B cell (primary cell): ENCODE data around the gene CYP1A1. TPM values are rescaled to one million over a fixed set of nuclear protein-coding genes. Genes with fewer than 3 reads are reported as not detected.
A peak's percentile ranks its signal among the peaks of the same experiment; 100 is the strongest.

Experiments
- ATAC-seq: fragments of 200-7000 bp; cut with Tn5 transposase; one replicate; pipeline ENCODE4 v1.10.0; 2021; ENCODE audit warnings: low read depth, mild to moderate bottlenecking, moderate number of reproducible peaks, moderate library complexity
- CTCF ChIA-PET: fragments of 350-600 bp; sonication (Branson Sonifier 250); formaldehyde crosslinking; loops from one replicate; lab custom pipeline; 2021; ENCODE audit warnings: antibody characterized with exemption, inconsistent platforms; lab: Charles Lee
- POLR2A ChIA-PET: fragments of 350-600 bp; sonication (Branson Sonifier 250); formaldehyde crosslinking; loops from one replicate; lab custom pipeline; 2021; ENCODE audit warnings: antibody characterized with exemption; lab: Charles Lee
- DNase-seq: peaks from one replicate; pipeline ENCODE4 v3.0.0; 2013
- H2AFZ ChIP-seq: 2 replicates; pipeline ENCODE4 v1.6.1; 2012; ENCODE audit warnings: mild to moderate bottlenecking, low read depth, low read length; ENCODE audit not compliant: insufficient read depth, poor library complexity, severe bottlenecking
- H3K27ac ChIP-seq, 2 donors: 1 replicate in 1 of 2; 2 replicates in 1 of 2; pipeline ENCODE4 v1.5.1; 2012 to 2013; ENCODE audit warnings: low read length in 2 of 2, mild to moderate bottlenecking in 2 of 2, moderate library complexity in 1 of 2
- H3K27me3 ChIP-seq, 4 experiments: fragments of 200-600 bp in 1 of 4; sonication (generic) in 1 of 4; replicated peaks in 1 of 4; 1 replicate in 2 of 4; 2 replicates in 2 of 4; pipeline versions ENCODE4 v1.6.1 to v1.7.0; 2013 to 2016; ENCODE audit warnings: low read length in 3 of 4, mild to moderate bottlenecking in 2 of 4, mixed read lengths in 1 of 4, moderate library complexity in 1 of 4; ENCODE audit not compliant: insufficient read depth in 4 of 4, control insufficient read depth in 3 of 4; ENCODE audit errors: control extremely low read depth in 1 of 4
- H3K36me3 ChIP-seq, 2 experiments: replicated peaks in 1 of 2; 1 replicate in 1 of 2; 2 replicates in 1 of 2; pipeline versions ENCODE4 v1.6.1 to v1.7.1; 2013; ENCODE audit warnings: low read length in 1 of 2; ENCODE audit not compliant: insufficient read depth in 2 of 2, control insufficient read depth in 1 of 2; ENCODE audit errors: control extremely low read depth in 1 of 2, extremely low read depth in 1 of 2
- H3K4me1 ChIP-seq, 2 donors: fragments of 200-600 bp in 1 of 2; sonication (generic) in 1 of 2; 1 replicate in 1 of 2; 2 replicates in 1 of 2; pipeline versions ENCODE4 v1.5.1 to v1.6.1; 2013 to 2017; ENCODE audit warnings: low read length in 2 of 2; ENCODE audit not compliant: control insufficient read depth in 2 of 2, insufficient read depth in 2 of 2
- H3K4me2 ChIP-seq: replicated peaks from 2 replicates; pipeline ENCODE3; 2012; ENCODE audit warnings: mild to moderate bottlenecking, low read depth, low read length; ENCODE audit not compliant: poor library complexity, severe bottlenecking
- H3K4me3 ChIP-seq, 5 experiments: fragments of 200-600 bp in 1 of 5; sonication (generic) in 1 of 5; 1 replicate in 3 of 5; 2 replicates in 2 of 5; pipeline versions ENCODE4 v1.5.1 to v1.7.0; 2011 to 2016; ENCODE audit warnings: low read length in 4 of 5, mild to moderate bottlenecking in 4 of 5, low read depth in 2 of 5, control low read depth in 1 of 5, moderate library complexity in 1 of 5; ENCODE audit not compliant: insufficient read depth in 1 of 5; ENCODE audit errors: control extremely low read depth in 1 of 5, extremely low read depth in 1 of 5
- H3K79me2 ChIP-seq: fragments of 200-600 bp; sonication (generic); one replicate; pipeline ENCODE4 v1.6.0; 2016; ENCODE audit warnings: low read length; ENCODE audit not compliant: control insufficient read depth, insufficient read depth
- H3K9ac ChIP-seq: fragments of 200-600 bp; sonication (generic); 2 replicates; pipeline ENCODE4 v1.6.1; 2017; ENCODE audit warnings: mild to moderate bottlenecking, low read length, moderate library complexity
- H3K9me3 ChIP-seq, 3 donors: one replicate each; pipeline versions ENCODE4 v1.6.1 to v1.7.1; 2013; ENCODE audit warnings: low read length in 2 of 3; ENCODE audit not compliant: control insufficient read depth in 2 of 3, insufficient read depth in 1 of 3; ENCODE audit errors: control extremely low read depth in 1 of 3
- H4K20me1 ChIP-seq: 2 replicates; pipeline ENCODE4 v1.6.0; 2012; ENCODE audit warnings: mild to moderate bottlenecking, low read length; ENCODE audit not compliant: insufficient read depth, control insufficient read depth, poor library complexity, severe bottlenecking
- H3K27ac Mint-ChIP-seq: one replicate; pipeline ENCODE4 v1.8.0; 2021; ENCODE audit warnings: mixed read lengths
- H3K27me3 Mint-ChIP-seq: one replicate; pipeline ENCODE4 v1.8.0; 2021; ENCODE audit warnings: mixed read lengths
- H3K4me1 Mint-ChIP-seq: one replicate; pipeline ENCODE4 v1.8.0; 2021; ENCODE audit warnings: mixed read lengths
- H3K4me3 Mint-ChIP-seq: one replicate; pipeline ENCODE4 v1.8.0; 2021; ENCODE audit warnings: mixed read lengths
- H3K9me3 Mint-ChIP-seq: one replicate; pipeline ENCODE4 v1.8.0; 2022; ENCODE audit warnings: mixed read lengths; ENCODE audit not compliant: insufficient read depth
- CTCF ChIP-seq: fragments of 200-600 bp; IDR thresholded peaks from one replicate; pipeline ENCODE4 v1.8.0; 2022; ENCODE audit warnings: antibody characterized with exemption, mild to moderate bottlenecking
- EZH2 ChIP-seq: IDR thresholded peaks from 2 replicates; pipeline ENCODE4 v1.6.1; 2012; ENCODE audit warnings: borderline replicate concordance, low read depth, mild to moderate bottlenecking, moderate library complexity, low read length; ENCODE audit not compliant: insufficient read depth, poor library complexity, severe bottlenecking
- WGBS: methylation state at CpG from one replicate; pipeline ENCODE4 v1.1.5; 2013; ENCODE audit warnings: missing lambda C conversion rate; ENCODE audit not compliant: insufficient coverage; 5-methylcytosine and 5-hydroxymethylcytosine counted together
- intact Hi-C: fragments of 100-400 bp; cut with micrococcal nuclease; formaldehyde crosslinking; loops from one replicate; pipeline ENCODE4 v1.10.0; 2022
- polyA plus RNA-seq: library from polyadenylated mRNA; depleted of rRNA; stranded (reverse); fragments of >200 nt; gene quantifications from 2 replicates; pipeline ENCODE4 v1.2.3, GENCODE V29; 2012
- total RNA-seq, 2 donors: library from RNA; stranded (reverse); fragments of 120-200 nt in 1 of 2; gene quantifications; 1 replicate in 1 of 2; 2 replicates in 1 of 2; pipeline versions ENCODE4 v1.2.3 to v1.2.4, GENCODE V29; 2013 to 2022

CYP1A1 gene
- total and polyA plus RNA-seq, 2 donors (not counting 1 experiment from before 2014, with no cell fraction given), result 0.24 TPM; not detected in 1

GRCh38 chr15:74768771-74769342, 43.5 kb upstream of the CYP1A1 start:
- peak; percentile 84 for TF ChIP-seq CTCF
- TF ChIP-seq EZH2, result no peak
- Mint-ChIP-seq H3K4me3 (no peak overlapping the region), H3K9me3 (no peaks in the 10 kb centered on the region), H3K27ac (peak overlapping the region; percentile 18), H3K27me3 (no peaks in the 10 kb centered on the region), H3K4me1 (peaks cover 36% of the 10 kb centered on the region)
- Histone ChIP-seq H3K4me1 (peaks cover 34 to 41% of the 10 kb centered on the region in 2 donors), H3K4me2 (peak overlapping the region; percentile 33), H3K27me3 (no peaks in the 10 kb centered on the region), H3K9me3 (no peaks in the 10 kb centered on the region), H3K27ac (no peak overlapping the region), H3K79me2 (peaks cover 51% of the 10 kb centered on the region), H4K20me1 (no peaks in the 10 kb centered on the region), H3K4me3 (no peak overlapping the region), H3K9ac (no peak overlapping the region), H3K36me3 (no peaks in the 10 kb centered on the region), H2AFZ (no peak overlapping the region)
- POLR2A ChIA-PET, result interaction anchor here (0.5 kb wide), 1 partner anchor 702 kb away, joined by 3 read pairs; no protein-coding TSS in a partner anchor
- intact Hi-C loops, result loop anchor here (1.0 kb wide), 3 partner anchors 73 to 396 kb away; partner anchors contain the start of gene EDC3
- DNase-seq (peak; percentile 75), ATAC-seq (peak; percentile 60)
- CTCF ChIA-PET, result interaction anchor here (0.6 to 29.7 kb wide), 36 partner anchors 9 to 402 kb away, joined by 3 to 2548 read pairs (median 7); partner anchors contain the start of genes CSK, CYP1A1, LMAN1L and UBL7
- 8% methylated on average over 9 of the region's 9 CpGs for WGBS

DNA sequence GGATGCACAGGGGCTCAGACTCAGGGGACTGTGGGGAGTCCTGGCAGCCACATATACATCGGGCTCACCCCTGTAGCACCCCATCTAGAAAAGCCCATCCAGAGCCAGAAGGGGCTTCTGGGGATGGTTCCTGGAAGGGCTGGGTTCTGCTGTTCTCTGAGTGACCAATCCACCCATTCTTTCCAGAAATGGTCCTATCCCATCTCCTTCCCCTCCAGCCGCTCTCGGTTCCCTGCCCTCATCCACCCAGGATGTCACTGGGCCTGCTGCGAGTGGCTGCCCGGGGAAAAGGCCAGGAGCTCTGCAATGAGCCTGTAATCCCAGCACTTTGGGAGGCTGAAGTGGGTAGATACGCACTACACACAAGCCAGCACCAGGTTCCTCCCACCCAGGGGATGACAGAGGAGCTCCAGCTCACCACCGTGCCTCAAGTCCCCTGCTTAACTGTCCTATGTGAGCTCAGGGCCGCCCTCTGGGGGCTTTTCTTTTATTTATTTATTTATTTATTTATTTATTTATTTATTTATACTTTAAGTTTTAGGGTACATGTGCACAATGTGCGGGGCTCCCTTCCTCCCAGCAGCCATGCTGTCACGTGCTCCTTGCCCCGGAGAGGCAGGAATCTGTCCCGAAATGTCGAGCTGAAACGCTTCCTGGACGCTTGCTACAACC, 42.9 kb upstream of the CYP1A1 start:
- no peaks in the 10 kb centered on the region for H3K9me3 ChIP-seq
- no peak overlapping the region for H3K9ac ChIP-seq
- H3K4me1 ChIP-seq, result peaks cover 28 to 35% of the 10 kb centered on the region in 2 donors
- H3K27me3 Mint-ChIP-seq, result no peaks in the 10 kb centered on the region
- WGBS, result 33% methylated on average over 8 of the region's 15 CpGs
- ATAC-seq (no peak), DNase-seq (peak; percentile 10)
- no peaks in the 10 kb centered on the region for H4K20me1 ChIP-seq
- no peak overlapping the region for H2AFZ ChIP-seq
- CTCF ChIA-PET, result interaction anchor here (0.9 to 29.7 kb wide), 33 partner anchors 9 to 402 kb away, joined by 3 to 2548 read pairs (median 7); partner anchors contain the start of genes CSK, CYP1A1, LMAN1L and UBL7
- H3K9me3 Mint-ChIP-seq, result no peaks in the 10 kb centered on the region
- H3K4me1 Mint-ChIP-seq, result peaks cover 30% of the 10 kb centered on the region
- intact Hi-C loops, result loop anchor here (1.0 kb wide), 1 partner anchor 133 kb away; no protein-coding TSS in a partner anchor
- peaks cover 0 to 4% (median 0%) of the 10 kb centered on the region in 4 experiments for H3K27me3 ChIP-seq
- H3K4me3 ChIP-seq, result no peak overlapping the region
- peaks cover 45% of the 10 kb centered on the region for H3K79me2 ChIP-seq
- H3K27ac ChIP-seq, result no peak overlapping the region
- peak overlapping the region; percentile 33 for H3K4me2 ChIP-seq
- POLR2A ChIA-PET, result no interaction called here
- H3K36me3 ChIP-seq, result no peaks in the 10 kb centered on the region
- H3K4me3 Mint-ChIP-seq, result no peak overlapping the region
- no peak for TF ChIP-seq EZH2
- TF ChIP-seq CTCF, result no peak
- no peak overlapping the region for H3K27ac Mint-ChIP-seq
